ENCODE measurements around the gene RASA1.

The RASA1 gene

GRCh38 chr5:87382224-87382623 is 114.5 kb downstream of the RASA1 start:
- H4K20me1 ChIP-seq (ENCODE audit: insufficient read depth), result no peaks in the 10 kb centered on the region
- peaks cover 6% of the 10 kb centered on the region for H3K36me3 ChIP-seq (ENCODE audit: insufficient read depth)
- H3K27me3 ChIP-seq (ENCODE audit: insufficient read depth, low read depth), result no peaks in the 10 kb centered on the region

GRCh38 chr5:87383216-87383615 is 115.5 kb downstream of the RASA1 start:
- H3K27ac ChIP-seq, result no peak overlapping the region
- no peaks in the 10 kb centered on the region for H3K79me2 ChIP-seq (ENCODE audit: insufficient read depth, low read depth)
- no peak overlapping the region for H3K4me3 ChIP-seq (IDR thresholded peaks at IDR 0.05; ENCODE audit: insufficient read depth, low read depth, low read length)
- peaks cover 5% of the 10 kb centered on the region for H3K36me3 ChIP-seq (ENCODE audit: insufficient read depth)
- no peak overlapping the region for H3K9ac ChIP-seq
- no peaks in the 10 kb centered on the region for H3K27me3 ChIP-seq (ENCODE audit: insufficient read depth, low read depth)
- TF ChIP-seq CTCF (conservative IDR thresholded peaks at IDR 0.05; ENCODE audit: low read depth, low read length), result no peak
- no peak overlapping the region for H2AFZ ChIP-seq (ENCODE audit: low read depth)
- H4K20me1 ChIP-seq (ENCODE audit: insufficient read depth), result no peaks in the 10 kb centered on the region
- no peaks in the 10 kb centered on the region for H3K4me1 ChIP-seq (ENCODE audit: low read depth, poor library complexity, severe bottlenecking)
- H3K4me2 ChIP-seq, result no peak overlapping the region

More at GRCh38 chr5:87382224-87382623, 114.5 kb downstream of the RASA1 start:
- Histone ChIP-seq H3K9ac (no peak overlapping the region), H3K4me3 (IDR thresholded peaks at IDR 0.05; ENCODE audit: insufficient read depth, low read depth, low read length) (no peak overlapping the region), H3K27ac (no peak overlapping the region), H3K4me2 (no peak overlapping the region), H2AFZ (ENCODE audit: low read depth) (no peak overlapping the region), H3K79me2 (ENCODE audit: insufficient read depth, low read depth) (no peaks in the 10 kb centered on the region), H3K4me1 (ENCODE audit: low read depth, poor library complexity, severe bottlenecking) (no peaks in the 10 kb centered on the region)
- no peak for TF ChIP-seq CTCF (conservative IDR thresholded peaks at IDR 0.05; ENCODE audit: low read depth, low read length)

GRCh38 chr5:87385802-87386201 is 118.1 kb downstream of the RASA1 start:
- no peak overlapping the region for H3K4me2 ChIP-seq
- peaks cover 16% of the 10 kb centered on the region for H3K4me1 ChIP-seq (ENCODE audit: low read depth, poor library complexity, severe bottlenecking)
- H3K4me3 ChIP-seq (IDR thresholded peaks at IDR 0.05; ENCODE audit: insufficient read depth, low read depth, low read length), result no peak overlapping the region
- H4K20me1 ChIP-seq (ENCODE audit: insufficient read depth), result no peaks in the 10 kb centered on the region
- H3K36me3 ChIP-seq (ENCODE audit: insufficient read depth), result peaks cover 3% of the 10 kb centered on the region; the same call in 1 of the 2 replicates
- no peak for TF ChIP-seq CTCF (conservative IDR thresholded peaks at IDR 0.05; ENCODE audit: low read depth, low read length)
- no peak overlapping the region for H3K9ac ChIP-seq
- H3K79me2 ChIP-seq (ENCODE audit: insufficient read depth, low read depth), result no peaks in the 10 kb centered on the region
- H3K27ac ChIP-seq, result no peak overlapping the region
- H3K27me3 ChIP-seq (ENCODE audit: insufficient read depth, low read depth), result no peaks in the 10 kb centered on the region
- no peak overlapping the region for H2AFZ ChIP-seq (ENCODE audit: low read depth)

GRCh38 chr5:87388129-87388528 is 120.4 kb downstream of the RASA1 start:
- TF ChIP-seq CTCF (conservative IDR thresholded peaks at IDR 0.05; ENCODE audit: low read depth, low read length), result no peak
- Histone ChIP-seq H3K79me2 (ENCODE audit: insufficient read depth, low read depth) (no peaks in the 10 kb centered on the region), H2AFZ (ENCODE audit: low read depth) (no peak overlapping the region), H3K4me2 (no peak overlapping the region), H3K9ac (no peak overlapping the region), H3K36me3 (ENCODE audit: insufficient read depth) (peaks cover 16% of the 10 kb centered on the region), H4K20me1 (ENCODE audit: insufficient read depth) (no peaks in the 10 kb centered on the region), H3K4me1 (ENCODE audit: low read depth, poor library complexity, severe bottlenecking) (peaks cover 35% of the 10 kb centered on the region), H3K27ac (no peak overlapping the region), H3K27me3 (ENCODE audit: insufficient read depth, low read depth) (no peaks in the 10 kb centered on the region), H3K4me3 (IDR thresholded peaks at IDR 0.05; ENCODE audit: insufficient read depth, low read depth, low read length) (no peak overlapping the region)

Data from KMS-11 (cell line).